ENCODE results near the gene FANCC.

- TF ChIP-seq CTCF (conservative IDR thresholded peaks at IDR 0.05) (no peak), EZH2 (IDR thresholded peaks at IDR 0.05; ENCODE audit: low read depth) (no peak)
Measured at GRCh38 chr9:95280745-95281144, 36.8 kb downstream of the FANCC start.
